ENCODE data around the gene RBMS3. TPM values are rescaled to one million over a fixed set of nuclear protein-coding genes. Genes with fewer than 3 reads are reported as not detected.

Gene RBMS3
- total RNA-seq, 2 donors from 2014 or later: 31.7 to 45.1 TPM

DNA sequence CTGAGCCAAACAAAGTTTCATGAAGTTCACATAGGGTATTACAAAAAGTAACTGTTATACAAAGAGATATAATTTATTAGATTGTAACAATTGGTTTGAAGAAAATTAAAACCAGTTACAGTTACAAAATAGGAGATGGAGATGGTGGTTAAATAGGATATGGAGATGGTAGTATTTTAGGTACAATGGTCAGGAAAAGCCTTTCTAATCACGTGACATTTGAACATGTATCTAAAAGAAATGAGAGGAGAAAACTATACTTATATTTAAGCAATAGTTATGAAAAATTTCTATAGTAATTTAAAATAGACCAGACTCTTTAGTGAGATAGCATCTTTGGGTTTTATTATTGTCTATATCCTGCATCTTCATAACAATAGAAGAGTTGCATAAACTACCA lies 312.9 kb downstream of the RBMS3 start:
- Histone ChIP-seq H3K27me3 (replicated peaks; ENCODE audit: insufficient read depth) (no peaks in the 10 kb centered on the region), H3K4me3 (no peak overlapping the region), H3K36me3 (no peaks in the 10 kb centered on the region), H3K4me1 (replicated peaks) (no peaks in the 10 kb centered on the region), H3K27ac (no peak overlapping the region), H3K9me3 (no peaks in the 10 kb centered on the region)
- intact Hi-C loops (cut with DNase I): no loop called here
- TF ChIP-seq POLR2A (IDR thresholded peaks at IDR 0.05): no peak
- no peak for TF ChIP-seq POLR2AphosphoS5 (IDR thresholded peaks at IDR 0.05)
- TF ChIP-seq, protein P1, sequence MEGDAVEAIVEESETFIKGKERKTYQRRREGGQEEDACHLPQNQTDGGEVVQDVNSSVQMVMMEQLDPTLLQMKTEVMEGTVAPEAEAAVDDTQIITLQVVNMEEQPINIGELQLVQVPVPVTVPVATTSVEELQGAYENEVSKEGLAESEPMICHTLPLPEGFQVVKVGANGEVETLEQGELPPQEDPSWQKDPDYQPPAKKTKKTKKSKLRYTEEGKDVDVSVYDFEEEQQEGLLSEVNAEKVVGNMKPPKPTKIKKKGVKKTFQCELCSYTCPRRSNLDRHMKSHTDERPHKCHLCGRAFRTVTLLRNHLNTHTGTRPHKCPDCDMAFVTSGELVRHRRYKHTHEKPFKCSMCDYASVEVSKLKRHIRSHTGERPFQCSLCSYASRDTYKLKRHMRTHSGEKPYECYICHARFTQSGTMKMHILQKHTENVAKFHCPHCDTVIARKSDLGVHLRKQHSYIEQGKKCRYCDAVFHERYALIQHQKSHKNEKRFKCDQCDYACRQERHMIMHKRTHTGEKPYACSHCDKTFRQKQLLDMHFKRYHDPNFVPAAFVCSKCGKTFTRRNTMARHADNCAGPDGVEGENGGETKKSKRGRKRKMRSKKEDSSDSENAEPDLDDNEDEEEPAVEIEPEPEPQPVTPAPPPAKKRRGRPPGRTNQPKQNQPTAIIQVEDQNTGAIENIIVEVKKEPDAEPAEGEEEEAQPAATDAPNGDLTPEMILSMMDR (IDR thresholded peaks at IDR 0.05): no peak
- WGBS: 98% methylated on average over 1 of the region's 1 CpG
- DNase-seq (ENCODE audit: low spot score): no peak

DNA sequence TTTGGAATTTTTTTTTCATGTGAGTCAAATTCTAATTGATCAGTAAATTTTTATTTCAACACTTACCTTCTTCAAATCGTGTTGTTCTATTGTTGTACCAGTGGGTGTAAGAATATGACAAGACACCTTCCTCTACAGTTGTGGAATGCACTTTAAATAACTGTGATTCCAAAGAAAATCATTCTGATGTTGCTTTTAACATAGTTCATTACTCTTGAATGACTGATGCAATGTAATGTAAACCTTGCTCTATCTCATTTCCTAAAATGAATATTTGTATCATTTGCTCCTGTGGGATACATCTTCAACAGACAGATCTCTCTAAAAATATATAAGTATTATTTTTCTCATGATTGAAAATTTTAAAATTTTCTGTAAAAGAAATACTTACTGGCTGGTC lies 313.4 kb downstream of the RBMS3 start:
- H3K4me1 ChIP-seq (replicated peaks): no peaks in the 10 kb centered on the region
- H3K4me3 ChIP-seq: no peak overlapping the region
- no peaks in the 10 kb centered on the region for H3K36me3 ChIP-seq
- no peak overlapping the region for H3K27ac ChIP-seq
- H3K9me3 ChIP-seq: no peaks in the 10 kb centered on the region
- H3K27me3 ChIP-seq (replicated peaks; ENCODE audit: insufficient read depth): no peaks in the 10 kb centered on the region
- DNase-seq (ENCODE audit: low spot score): no peak
- 84% methylated on average over 1 of the region's 1 CpG for WGBS
- TF ChIP-seq, protein P1 (IDR thresholded peaks at IDR 0.05): no peak
- TF ChIP-seq POLR2AphosphoS5 (IDR thresholded peaks at IDR 0.05): no peak
- TF ChIP-seq POLR2A (IDR thresholded peaks at IDR 0.05): no peak
- intact Hi-C loops (cut with DNase I): no loop called here

DNA sequence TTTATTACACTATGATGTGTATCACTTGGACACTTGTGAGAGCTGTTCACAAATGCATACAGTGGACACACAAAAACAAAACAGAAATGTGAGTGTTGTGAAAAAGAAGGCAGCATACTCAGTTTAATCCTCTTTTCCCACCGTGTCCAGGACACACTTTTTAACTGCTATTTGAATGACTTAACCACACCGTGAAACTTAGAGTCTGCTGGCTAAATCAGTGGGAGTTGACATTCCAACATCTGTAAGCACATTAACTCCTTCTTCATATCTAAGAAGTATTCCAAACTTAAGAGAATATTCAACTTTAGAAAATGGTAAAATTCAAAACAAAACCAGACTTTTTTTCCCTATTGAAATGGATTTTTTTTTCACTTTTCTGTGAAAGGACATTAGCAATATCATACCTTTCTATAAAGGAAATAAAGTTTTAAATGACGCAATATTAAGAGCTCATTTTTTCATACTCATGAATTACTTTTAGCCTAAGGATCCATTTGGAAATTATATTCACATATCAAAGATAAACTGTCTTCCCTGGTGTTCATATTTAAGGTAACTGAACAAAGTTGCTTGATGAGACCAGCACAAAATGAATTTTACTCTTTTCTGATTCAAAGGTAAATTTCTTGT lies 316.6 kb downstream of the RBMS3 start:
- TF ChIP-seq, protein P1 (IDR thresholded peaks at IDR 0.05): no peak
- TF ChIP-seq POLR2AphosphoS5 (IDR thresholded peaks at IDR 0.05) (no peak), POLR2A (IDR thresholded peaks at IDR 0.05) (no peak)
- intact Hi-C loops (cut with DNase I): no loop called here
- WGBS: 53% methylated on average over 3 of the region's 3 CpGs
- H3K9me3 ChIP-seq: no peaks in the 10 kb centered on the region
- H3K27ac ChIP-seq: no peak overlapping the region
- H3K36me3 ChIP-seq: no peaks in the 10 kb centered on the region
- no peaks in the 10 kb centered on the region for H3K4me1 ChIP-seq (replicated peaks)
- no peak for DNase-seq (ENCODE audit: low spot score)
- no peaks in the 10 kb centered on the region for H3K27me3 ChIP-seq (replicated peaks; ENCODE audit: insufficient read depth)
- no peak overlapping the region for H3K4me3 ChIP-seq

DNA sequence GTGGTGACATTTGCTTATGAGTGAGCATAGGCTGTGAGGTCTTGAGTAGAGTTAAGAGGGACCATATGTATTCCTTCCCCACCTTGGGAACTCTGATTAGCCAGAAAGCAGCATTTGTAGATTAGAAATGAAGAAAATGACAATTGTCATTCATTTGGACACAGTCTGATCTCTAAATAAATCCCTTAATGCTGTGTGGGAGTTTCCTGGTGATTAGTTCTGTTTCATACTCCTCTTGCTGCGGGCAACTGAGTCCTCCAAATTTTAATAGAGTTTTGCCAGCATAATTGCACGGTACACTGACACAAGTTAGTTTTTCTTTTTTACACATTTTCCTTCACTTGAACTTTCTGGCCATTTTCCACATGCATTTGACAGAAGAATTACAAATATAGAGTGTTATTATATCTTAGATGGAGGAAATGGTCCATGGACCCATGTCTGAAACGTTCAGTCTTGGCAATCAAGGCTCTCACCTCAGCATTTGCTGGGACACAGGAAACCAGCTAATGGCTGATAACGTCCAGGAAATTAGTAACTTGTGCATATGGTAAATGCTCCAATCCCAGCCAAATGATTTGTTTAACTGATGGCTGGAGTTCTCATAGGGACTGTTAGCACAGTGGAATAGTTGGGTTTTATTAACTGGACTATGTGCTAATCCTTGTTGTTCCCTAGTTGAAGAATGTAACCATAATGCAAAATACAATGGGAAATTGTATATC lies 321.2 kb downstream of the RBMS3 start:
- H3K27me3 ChIP-seq (replicated peaks; ENCODE audit: insufficient read depth): no peaks in the 10 kb centered on the region
- no peaks in the 10 kb centered on the region for H3K4me1 ChIP-seq (replicated peaks)
- H3K4me3 ChIP-seq: no peak overlapping the region
- no peak overlapping the region for H3K27ac ChIP-seq
- no peaks in the 10 kb centered on the region for H3K36me3 ChIP-seq
- 65% methylated on average over 4 of the region's 4 CpGs for WGBS
- H3K9me3 ChIP-seq: no peaks in the 10 kb centered on the region
- no peak for DNase-seq (ENCODE audit: low spot score)
- TF ChIP-seq, protein P1 (IDR thresholded peaks at IDR 0.05): no peak
- TF ChIP-seq POLR2AphosphoS5 (IDR thresholded peaks at IDR 0.05): no peak
- no peak for TF ChIP-seq POLR2A (IDR thresholded peaks at IDR 0.05)
- intact Hi-C loops (cut with DNase I): no loop called here

DNA sequence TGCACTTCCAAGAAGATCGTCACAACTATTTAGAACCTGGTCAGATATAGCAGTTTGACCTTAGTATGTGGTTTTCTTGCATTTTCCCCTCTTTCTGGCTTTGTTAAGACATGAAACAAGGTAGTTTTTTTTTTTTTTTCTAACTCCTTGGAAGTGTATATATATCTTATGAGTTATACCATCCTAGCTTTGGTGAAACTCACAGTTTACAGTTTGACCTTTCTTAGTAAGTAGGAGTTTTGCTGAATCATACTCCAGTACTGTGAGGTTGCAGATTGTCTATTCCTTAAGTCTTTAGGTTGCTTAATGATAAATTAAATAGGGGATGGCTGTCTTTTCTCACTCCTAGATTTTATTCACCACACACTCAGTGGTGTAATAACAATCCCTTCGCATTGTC lies 325.0 kb downstream of the RBMS3 start:
- no peak for DNase-seq (ENCODE audit: low spot score)
- WGBS: 94% methylated on average over 2 of the region's 2 CpGs
- H3K4me3 ChIP-seq: no peak overlapping the region
- no peaks in the 10 kb centered on the region for H3K27me3 ChIP-seq (replicated peaks; ENCODE audit: insufficient read depth)
- H3K9me3 ChIP-seq: no peaks in the 10 kb centered on the region
- intact Hi-C loops (cut with DNase I): no loop called here
- TF ChIP-seq POLR2A (IDR thresholded peaks at IDR 0.05): no peak
- TF ChIP-seq POLR2AphosphoS5 (IDR thresholded peaks at IDR 0.05): no peak
- TF ChIP-seq, protein P1 (IDR thresholded peaks at IDR 0.05): no peak
- H3K36me3 ChIP-seq: no peaks in the 10 kb centered on the region
- H3K4me1 ChIP-seq (replicated peaks): no peaks in the 10 kb centered on the region
- no peak overlapping the region for H3K27ac ChIP-seq
